HCT116 (cell line): ENCODE results near the gene ERCC6L.

ENCODE experiments used
- EZH2 ChIP-seq: fragments of 200-600 bp; sonication (generic); IDR thresholded peaks from 2 replicates; pipeline ENCODE4 v1.6.1; 2017; ENCODE audit warnings: antibody characterized with exemption, mixed run types
- POLR2A ChIP-seq: IDR thresholded peaks from 2 replicates; pipeline ENCODE4 v1.7.0; 2011; ENCODE audit warnings: borderline replicate concordance; ENCODE audit not compliant: insufficient read depth, insufficient read length; ENCODE audit errors: extremely low read depth
- POLR2AphosphoS5 ChIP-seq: IDR thresholded peaks from 2 replicates; pipeline ENCODE4 v1.6.1; 2011; ENCODE audit warnings: mild to moderate bottlenecking, low read depth, low read length, moderate library complexity
- RAD21 ChIP-seq: IDR thresholded peaks from 2 replicates; pipeline ENCODE4 v1.6.1; 2012; ENCODE audit warnings: low read depth, mild to moderate bottlenecking
- SIN3A ChIP-seq: IDR thresholded peaks from 2 replicates; pipeline ENCODE4 v1.6.1; 2012; ENCODE audit warnings: low read depth
- TF ChIP-seq, protein P1 (sequence below), 3 experiments: fragments of 200-600 bp in 1 of 3; sonication (generic) in 1 of 3; IDR thresholded peaks in 2 of 3; conservative IDR thresholded peaks in 1 of 3; 2 replicates each; pipeline ENCODE4 v1.5.1; 2012 to 2017; ENCODE audit warnings: low read depth in 2 of 3, low read length in 2 of 3, antibody characterized with exemption in 1 of 3, borderline replicate concordance in 1 of 3, control low read depth in 1 of 3, mild to moderate bottlenecking in 1 of 3, mixed read lengths in 1 of 3, mixed run types in 1 of 3, moderate library complexity in 1 of 3; ENCODE audit not compliant: insufficient read depth in 1 of 3

DNA sequence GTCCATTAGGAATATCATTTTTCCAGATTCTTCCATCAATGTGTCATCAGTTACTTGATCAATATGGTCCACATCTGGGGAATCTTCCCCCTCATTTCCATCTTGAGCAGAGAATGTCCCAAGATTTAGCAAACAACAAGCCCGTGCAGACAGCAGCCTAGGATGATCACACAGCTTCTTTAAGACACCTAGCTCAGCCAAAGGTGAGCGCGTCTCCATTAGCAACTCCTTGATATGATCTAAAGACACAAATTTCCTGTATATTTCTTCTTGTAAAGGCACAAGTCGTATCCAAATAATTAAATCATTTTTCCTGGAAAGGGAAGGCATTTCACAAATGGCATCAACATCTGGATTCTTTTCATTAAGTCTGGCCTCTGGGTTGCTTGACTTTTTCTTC is 31.5 kb downstream of the ERCC6L start:
- TF ChIP-seq POLR2A (no peak), POLR2AphosphoS5 (no peak), EZH2 (no peak), RAD21 (no peak), SIN3A (no peak)
- TF ChIP-seq, protein P1, sequence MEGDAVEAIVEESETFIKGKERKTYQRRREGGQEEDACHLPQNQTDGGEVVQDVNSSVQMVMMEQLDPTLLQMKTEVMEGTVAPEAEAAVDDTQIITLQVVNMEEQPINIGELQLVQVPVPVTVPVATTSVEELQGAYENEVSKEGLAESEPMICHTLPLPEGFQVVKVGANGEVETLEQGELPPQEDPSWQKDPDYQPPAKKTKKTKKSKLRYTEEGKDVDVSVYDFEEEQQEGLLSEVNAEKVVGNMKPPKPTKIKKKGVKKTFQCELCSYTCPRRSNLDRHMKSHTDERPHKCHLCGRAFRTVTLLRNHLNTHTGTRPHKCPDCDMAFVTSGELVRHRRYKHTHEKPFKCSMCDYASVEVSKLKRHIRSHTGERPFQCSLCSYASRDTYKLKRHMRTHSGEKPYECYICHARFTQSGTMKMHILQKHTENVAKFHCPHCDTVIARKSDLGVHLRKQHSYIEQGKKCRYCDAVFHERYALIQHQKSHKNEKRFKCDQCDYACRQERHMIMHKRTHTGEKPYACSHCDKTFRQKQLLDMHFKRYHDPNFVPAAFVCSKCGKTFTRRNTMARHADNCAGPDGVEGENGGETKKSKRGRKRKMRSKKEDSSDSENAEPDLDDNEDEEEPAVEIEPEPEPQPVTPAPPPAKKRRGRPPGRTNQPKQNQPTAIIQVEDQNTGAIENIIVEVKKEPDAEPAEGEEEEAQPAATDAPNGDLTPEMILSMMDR (IDR thresholded peaks at IDR 0.05 in 2 of 3, conservative IDR thresholded peaks at IDR 0.05 in 1 of 3; ENCODE audit: borderline replicate concordance in 1 of 3, insufficient read depth in 1 of 3, low read depth in 2 of 3, low read length in 2 of 3) = no peak
